Vein endothelial cell (primary cell): ENCODE data around the gene PRKACA. TPM values are rescaled to one million over a fixed set of nuclear protein-coding genes. Genes with fewer than 3 reads are reported as not detected.

Experiments
- total RNA-seq: library from RNA; depleted of rRNA; stranded (reverse); fragments of >200 nt; gene quantifications from 2 replicates; pipeline ENCODE4 v1.2.3, GENCODE V29; 2012

The PRKACA gene
- 59.2 and 62.7 TPM in 2 replicates for total RNA-seq

GRCh38 chr19:14117668-14118164 lies at the start of gene PRKACA:
PRKACA (minus strand) TSS chr19:14117762; CDS start chr19:14117547, 215 bp downstream.

GRCh38 chr19:14136509-14137281 lies 19.1 kb upstream of the PRKACA start, which contains the start of gene ASF1B:
ASF1B (minus strand) TSS chr19:14136589; CDS start chr19:14136456, 133 bp downstream.

GRCh38 chr19:14090509-14091080 lies 27.0 kb downstream of the PRKACA start, which contains the start of gene SAMD1:
SAMD1 (minus strand) TSS chr19:14090751.

GRCh38 chr19:14085309-14085995 lies 32.1 kb downstream of the PRKACA start, which contains the start of gene C19orf67:
C19orf67 (minus strand) TSS chr19:14085783; CDS start chr19:14085627, 156 bp downstream.

GRCh38 chr19:14072535-14073260 lies 44.9 kb downstream of the PRKACA start, which contains the start of gene MISP3:
MISP3 (plus strand) TSS chr19:14072786; CDS start chr19:14073310, 524 bp downstream.

GRCh38 chr19:14061751-14062557 lies 55.6 kb downstream of the PRKACA start, which contains the start of gene PALM3:
PALM3 (minus strand) TSS chr19:14062076; CDS start chr19:14061980, 96 bp downstream.

Other genes with a start within 250 kb of the PRKACA start
- 0.33 and 0.76 TPM in 2 replicates for gene NANOS3, start 240.6 kb downstream of the PRKACA start, total RNA-seq
- gene BRME1, start 211.6 kb downstream of the PRKACA start, total RNA-seq, result 0.65 and 0.76 TPM in 2 replicates
- gene CC2D1A, start 211.6 kb downstream of the PRKACA start, total RNA-seq, result 13.5 and 21.2 TPM in 2 replicates
- gene PODNL1, start 179.3 kb downstream of the PRKACA start, total RNA-seq, result under 0.01 and 0.19 TPM in 2 replicates
- gene DCAF15, start 165.3 kb downstream of the PRKACA start, total RNA-seq, result 16.0 and 19.7 TPM in 2 replicates
- gene RFX1, start 111.4 kb downstream of the PRKACA start, total RNA-seq, result 3.1 and 3.6 TPM in 2 replicates
- not detected in 2 replicates for gene RLN3, start 89.6 kb downstream of the PRKACA start, total RNA-seq
- gene IL27RA, start 86.0 kb downstream of the PRKACA start, total RNA-seq, result 4.1 and 6.5 TPM in 2 replicates
- not detected in 2 replicates for gene PALM3, start 55.7 kb downstream of the PRKACA start, total RNA-seq
- 0.10 and 0.33 TPM in 2 replicates for gene MISP3, start 45.0 kb downstream of the PRKACA start, total RNA-seq
- gene C19orf67, start 32.0 kb downstream of the PRKACA start, total RNA-seq, result not detected in 2 replicates
- 26.3 and 37.6 TPM in 2 replicates for gene SAMD1, start 27.0 kb downstream of the PRKACA start, total RNA-seq
- gene ASF1B, start 18.8 kb upstream of the PRKACA start, total RNA-seq, result 11.4 and 20.4 TPM in 2 replicates
- gene ADGRL1, start 88.4 kb upstream of the PRKACA start, total RNA-seq, result 6.9 and 8.5 TPM in 2 replicates